HCT116 (cell line): ENCODE results near the gene OR4D1.

Experiments used
- CTCF ChIP-seq, 3 experiments: fragments of 200-600 bp in 1 of 3; sonication (generic) in 1 of 3; IDR thresholded peaks in 2 of 3; conservative IDR thresholded peaks in 1 of 3; 2 replicates each; pipeline ENCODE4 v1.5.1; 2012 to 2017; ENCODE audit warnings: low read depth in 2 of 3, low read length in 2 of 3, antibody characterized with exemption in 1 of 3, borderline replicate concordance in 1 of 3, control low read depth in 1 of 3, mild to moderate bottlenecking in 1 of 3, mixed read lengths in 1 of 3, mixed run types in 1 of 3, moderate library complexity in 1 of 3; ENCODE audit not compliant: insufficient read depth in 1 of 3
- EZH2 ChIP-seq: fragments of 200-600 bp; sonication (generic); IDR thresholded peaks from 2 replicates; pipeline ENCODE4 v1.6.1; 2017; ENCODE audit warnings: antibody characterized with exemption, mixed run types
- POLR2A ChIP-seq: IDR thresholded peaks from 2 replicates; pipeline ENCODE4 v1.7.0; 2011; ENCODE audit warnings: borderline replicate concordance; ENCODE audit not compliant: insufficient read depth, insufficient read length; ENCODE audit errors: extremely low read depth
- POLR2AphosphoS5 ChIP-seq: IDR thresholded peaks from 2 replicates; pipeline ENCODE4 v1.6.1; 2011; ENCODE audit warnings: mild to moderate bottlenecking, low read depth, low read length, moderate library complexity
- ZNF274 ChIP-seq: fragments of 200-500 bp; sonication (Bioruptor generic); IDR thresholded peaks from 2 replicates; pipeline ENCODE4 v1.6.1; 2014; ENCODE audit warnings: mild to moderate bottlenecking, low read depth, low read length, inconsistent platforms

GRCh38 chr17:58111676-58112075 is 36.5 kb upstream of the OR4D1 start:
- TF ChIP-seq CTCF (IDR thresholded peaks at IDR 0.05 in 2 of 3, conservative IDR thresholded peaks at IDR 0.05 in 1 of 3; ENCODE audit: borderline replicate concordance in 1 of 3, insufficient read depth in 1 of 3, low read depth in 2 of 3, low read length in 2 of 3) (no peak), POLR2A (no peak), POLR2AphosphoS5 (no peak), ZNF274 (no peak), EZH2 (no peak)
